VCaP (cell line): ENCODE results near the gene TTLL9.

ENCODE experiments used
- H3K27ac ChIP-seq: fragments of 450-650 bp; 2 replicates; pipeline ENCODE4 v1.5.1; 2017
- TF ChIP-seq, protein P1 (sequence below): fragments of 450-650 bp; conservative IDR thresholded peaks from 2 replicates; pipeline ENCODE4 v1.5.1; 2017; ENCODE audit warnings: mild to moderate bottlenecking, moderate library complexity

TTLL9 gene

GRCh38 chr20:31870726-31871617 lies 538 bp downstream of the TTLL9 start:
- TF ChIP-seq, protein P1, sequence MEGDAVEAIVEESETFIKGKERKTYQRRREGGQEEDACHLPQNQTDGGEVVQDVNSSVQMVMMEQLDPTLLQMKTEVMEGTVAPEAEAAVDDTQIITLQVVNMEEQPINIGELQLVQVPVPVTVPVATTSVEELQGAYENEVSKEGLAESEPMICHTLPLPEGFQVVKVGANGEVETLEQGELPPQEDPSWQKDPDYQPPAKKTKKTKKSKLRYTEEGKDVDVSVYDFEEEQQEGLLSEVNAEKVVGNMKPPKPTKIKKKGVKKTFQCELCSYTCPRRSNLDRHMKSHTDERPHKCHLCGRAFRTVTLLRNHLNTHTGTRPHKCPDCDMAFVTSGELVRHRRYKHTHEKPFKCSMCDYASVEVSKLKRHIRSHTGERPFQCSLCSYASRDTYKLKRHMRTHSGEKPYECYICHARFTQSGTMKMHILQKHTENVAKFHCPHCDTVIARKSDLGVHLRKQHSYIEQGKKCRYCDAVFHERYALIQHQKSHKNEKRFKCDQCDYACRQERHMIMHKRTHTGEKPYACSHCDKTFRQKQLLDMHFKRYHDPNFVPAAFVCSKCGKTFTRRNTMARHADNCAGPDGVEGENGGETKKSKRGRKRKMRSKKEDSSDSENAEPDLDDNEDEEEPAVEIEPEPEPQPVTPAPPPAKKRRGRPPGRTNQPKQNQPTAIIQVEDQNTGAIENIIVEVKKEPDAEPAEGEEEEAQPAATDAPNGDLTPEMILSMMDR, result no peak
- peak overlapping the region; percentile 65; the same call in 1 of the 2 replicates for H3K27ac ChIP-seq

- H3K27ac ChIP-seq, result no peak overlapping the region
- TF ChIP-seq, protein P1, result no peak
Observed at GRCh38 chr20:31871618-31871954, 1.2 kb downstream of the TTLL9 start.

DNA sequence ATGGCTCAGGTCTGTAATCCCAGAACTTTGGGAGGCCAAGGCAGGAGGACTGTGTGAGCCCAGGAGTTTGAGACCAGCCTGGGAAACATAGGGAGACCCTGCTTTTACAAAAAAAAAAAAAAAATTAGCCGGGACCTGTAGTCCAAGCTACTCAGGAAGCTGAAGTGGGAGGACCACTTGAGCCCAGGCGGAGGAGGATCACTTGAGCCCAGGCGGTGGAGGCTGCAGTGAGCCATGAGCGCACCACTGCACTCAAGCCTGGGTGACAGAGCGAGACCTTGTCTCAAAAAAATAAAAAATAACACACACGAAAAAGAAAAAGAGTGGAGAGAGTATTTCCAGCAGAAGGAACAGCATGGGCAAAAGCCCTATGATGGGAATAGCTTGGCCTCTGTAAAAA lies 2.0 kb downstream of the TTLL9 start:
- TF ChIP-seq, protein P1, result no peak
- no peak overlapping the region for H3K27ac ChIP-seq

GRCh38 chr20:31875671-31876070 lies 5.2 kb downstream of the TTLL9 start:
- TF ChIP-seq, protein P1, result no peak
- H3K27ac ChIP-seq, result no peak overlapping the region

- TF ChIP-seq, protein P1, result no peak
Observed at GRCh38 chr20:31877684-31878083, 7.2 kb downstream of the TTLL9 start.

DNA sequence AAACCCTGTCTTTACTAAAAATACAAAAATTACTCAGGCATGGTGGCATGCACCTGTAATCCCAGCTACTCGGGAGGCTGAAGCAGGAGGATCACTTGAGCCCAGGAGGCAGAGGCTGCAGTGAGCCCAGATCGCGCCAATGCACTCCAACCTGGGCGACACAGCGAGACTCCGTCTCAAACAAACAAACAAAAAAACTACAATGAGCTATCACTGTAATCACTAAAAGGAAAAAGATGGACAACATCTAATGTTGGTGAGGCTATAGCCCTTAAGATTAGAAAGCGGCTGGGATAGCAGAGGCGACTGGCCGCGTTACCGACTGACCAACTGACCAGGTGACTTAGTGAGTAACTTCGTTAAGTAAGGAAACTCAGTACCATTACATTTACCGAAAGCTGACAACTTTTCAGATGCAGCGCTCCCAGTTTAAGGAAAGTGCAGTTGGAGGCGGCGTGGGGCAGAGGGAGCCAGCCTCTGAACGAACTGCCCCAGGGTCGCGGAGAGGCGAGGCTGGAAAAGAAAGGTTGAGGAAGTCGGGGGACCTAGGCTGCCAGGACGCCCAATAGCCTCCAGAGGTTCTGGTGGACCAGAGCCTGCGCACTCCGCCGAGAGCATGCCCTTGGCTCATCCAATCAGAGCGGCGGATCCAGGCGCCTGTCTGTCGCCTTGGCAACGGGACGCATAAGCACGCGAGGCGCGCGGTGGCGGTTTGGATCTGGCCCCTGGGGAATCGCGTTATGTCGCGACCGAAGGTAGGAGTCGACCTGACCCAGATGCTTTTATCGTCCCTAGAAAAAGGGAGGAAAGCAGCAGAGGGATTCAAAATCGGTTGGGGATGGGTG lies 8.9 kb downstream of the TTLL9 start:
- peak overlapping the region; percentile 44; the same call in 1 of the 2 replicates for H3K27ac ChIP-seq
- TF ChIP-seq, protein P1, result no peak

More at GRCh38 chr20:31877684-31878083, 7.2 kb downstream of the TTLL9 start:
- H3K27ac ChIP-seq, result no peak overlapping the region

- H3K27ac ChIP-seq, result no peak overlapping the region
- TF ChIP-seq, protein P1, result no peak
Observed at GRCh38 chr20:31881945-31882344, 11.5 kb downstream of the TTLL9 start.
